NCI-H2029 treated with DMSO at 0.1 percent for 48 hours (cell line): ENCODE data around the gene ZNF383.
"Not testable (repeated sequence)": the region's sequence is repeated elsewhere in the genome, so short reads cannot be mapped to it uniquely, and the experiment has no call there.

Experiments used
- DNase-seq: peaks from one replicate; lab custom pipeline; 2025; lab: John Stamatoyannopoulos, UW

Gene ZNF383

GRCh38 chr19:37294246-37294645, 76.2 kb downstream of the ZNF383 start:
- DNase-seq, result not testable (repeated sequence)
